KMS-11 (cell line): Measurements from ENCODE around the gene GTSE1.
"Not testable (repeated sequence)": the region's sequence is repeated elsewhere in the genome, so short reads cannot be mapped to it uniquely, and the experiment has no call there.

ENCODE experiments used
- H2AFZ ChIP-seq: fragments of 200-600 bp; sonication (generic); 2 replicates; pipeline ENCODE4 v1.6.1; 2016; ENCODE audit warnings: antibody characterized with exemption, mixed run types, low read depth
- H3K27ac ChIP-seq: fragments of 200-600 bp; sonication (generic); 2 replicates; pipeline ENCODE4 v1.6.1; 2016; ENCODE audit warnings: mild to moderate bottlenecking, mixed run types
- H3K27me3 ChIP-seq: fragments of 200-600 bp; sonication (generic); 2 replicates; pipeline ENCODE4 v1.6.1; 2017; ENCODE audit warnings: mild to moderate bottlenecking, low read depth, mixed run types, moderate library complexity; ENCODE audit not compliant: insufficient read depth
- H3K36me3 ChIP-seq: fragments of 200-600 bp; sonication (generic); 2 replicates; pipeline ENCODE4 v1.6.1; 2017; ENCODE audit warnings: mild to moderate bottlenecking, mixed run types; ENCODE audit not compliant: insufficient read depth
- H3K4me1 ChIP-seq: fragments of 200-600 bp; sonication (generic); 2 replicates; pipeline ENCODE4 v1.6.1; 2016; ENCODE audit warnings: mild to moderate bottlenecking, low read depth, mixed run types; ENCODE audit not compliant: poor library complexity, severe bottlenecking
- H3K4me2 ChIP-seq: fragments of 200-600 bp; sonication (generic); 2 replicates; pipeline ENCODE4 v1.7.0; 2016; ENCODE audit warnings: mild to moderate bottlenecking, mixed run types
- H3K4me3 ChIP-seq: fragments of 200-600 bp; sonication (generic); IDR thresholded peaks from 2 replicates; pipeline ENCODE4 v1.6.1; 2017; ENCODE audit warnings: low read depth, low read length, mixed read lengths; ENCODE audit not compliant: insufficient read depth
- H3K79me2 ChIP-seq: fragments of 200-600 bp; sonication (generic); 2 replicates; pipeline ENCODE4 v1.6.1; 2016; ENCODE audit warnings: low read depth, mixed run types; ENCODE audit not compliant: insufficient read depth
- H3K9ac ChIP-seq: fragments of 200-600 bp; sonication (generic); 2 replicates; pipeline ENCODE4 v1.6.1; 2016; ENCODE audit warnings: mild to moderate bottlenecking, mixed run types
- H4K20me1 ChIP-seq: fragments of 200-600 bp; sonication (generic); 2 replicates; pipeline ENCODE4 v1.6.1; 2016; ENCODE audit warnings: mild to moderate bottlenecking, mixed run types; ENCODE audit not compliant: insufficient read depth
- TF ChIP-seq, protein P1 (sequence below): fragments of 200-600 bp; sonication (generic); conservative IDR thresholded peaks from 2 replicates; pipeline ENCODE4 v1.6.1; 2017; ENCODE audit warnings: low read depth, mild to moderate bottlenecking, antibody characterized with exemption, low read length, moderate library complexity, mixed read lengths

GTSE1 gene

DNA sequence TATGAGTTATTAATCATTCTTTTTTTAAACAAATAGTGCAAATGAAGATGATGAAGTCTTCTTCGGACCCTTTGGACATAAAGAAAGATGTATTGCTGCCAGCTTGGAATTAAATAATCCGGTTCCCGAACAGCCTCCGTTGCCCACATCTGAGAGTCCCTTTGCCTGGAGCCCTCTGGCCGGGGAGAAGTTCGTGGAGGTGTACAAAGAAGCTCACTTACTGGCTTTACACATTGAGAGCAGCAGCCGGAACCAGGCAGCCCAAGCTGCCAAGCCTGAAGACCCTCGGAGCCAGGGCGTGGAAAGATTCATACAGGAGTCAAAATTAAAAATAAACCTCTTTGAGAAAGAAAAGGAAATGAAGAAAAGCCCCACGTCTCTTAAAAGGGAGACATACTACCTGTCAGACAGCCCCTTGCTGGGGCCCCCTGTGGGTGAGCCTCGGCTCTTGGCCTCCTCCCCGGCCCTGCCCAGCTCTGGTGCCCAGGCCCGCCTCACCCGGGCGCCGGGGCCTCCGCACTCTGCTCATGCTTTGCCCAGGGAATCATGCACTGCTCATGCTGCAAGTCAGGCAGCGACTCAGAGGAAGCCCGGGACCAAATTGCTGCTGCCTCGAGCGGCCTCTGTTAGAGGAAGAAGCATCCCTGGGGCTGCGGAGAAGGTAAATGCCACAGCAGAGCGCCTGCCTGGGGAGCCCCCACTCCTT lies 11.8 kb downstream of the GTSE1 start:
- no peak overlapping the region for H2AFZ ChIP-seq
- peaks cover 7% of the 10 kb centered on the region for H3K4me1 ChIP-seq
- peaks cover 47% of the 10 kb centered on the region for H3K79me2 ChIP-seq
- H3K36me3 ChIP-seq: 0 out of 2 replicates have a peak, but pooled peaks cover 3% of the 10 kb centered on the region
- no peak overlapping the region for H3K9ac ChIP-seq
- no peak overlapping the region for H3K4me2 ChIP-seq
- no peaks in the 10 kb centered on the region for H4K20me1 ChIP-seq
- TF ChIP-seq, protein P1, sequence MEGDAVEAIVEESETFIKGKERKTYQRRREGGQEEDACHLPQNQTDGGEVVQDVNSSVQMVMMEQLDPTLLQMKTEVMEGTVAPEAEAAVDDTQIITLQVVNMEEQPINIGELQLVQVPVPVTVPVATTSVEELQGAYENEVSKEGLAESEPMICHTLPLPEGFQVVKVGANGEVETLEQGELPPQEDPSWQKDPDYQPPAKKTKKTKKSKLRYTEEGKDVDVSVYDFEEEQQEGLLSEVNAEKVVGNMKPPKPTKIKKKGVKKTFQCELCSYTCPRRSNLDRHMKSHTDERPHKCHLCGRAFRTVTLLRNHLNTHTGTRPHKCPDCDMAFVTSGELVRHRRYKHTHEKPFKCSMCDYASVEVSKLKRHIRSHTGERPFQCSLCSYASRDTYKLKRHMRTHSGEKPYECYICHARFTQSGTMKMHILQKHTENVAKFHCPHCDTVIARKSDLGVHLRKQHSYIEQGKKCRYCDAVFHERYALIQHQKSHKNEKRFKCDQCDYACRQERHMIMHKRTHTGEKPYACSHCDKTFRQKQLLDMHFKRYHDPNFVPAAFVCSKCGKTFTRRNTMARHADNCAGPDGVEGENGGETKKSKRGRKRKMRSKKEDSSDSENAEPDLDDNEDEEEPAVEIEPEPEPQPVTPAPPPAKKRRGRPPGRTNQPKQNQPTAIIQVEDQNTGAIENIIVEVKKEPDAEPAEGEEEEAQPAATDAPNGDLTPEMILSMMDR: no peak
- H3K4me3 ChIP-seq: no peak overlapping the region
- H3K27me3 ChIP-seq: no peaks in the 10 kb centered on the region
- no peak overlapping the region for H3K27ac ChIP-seq

DNA sequence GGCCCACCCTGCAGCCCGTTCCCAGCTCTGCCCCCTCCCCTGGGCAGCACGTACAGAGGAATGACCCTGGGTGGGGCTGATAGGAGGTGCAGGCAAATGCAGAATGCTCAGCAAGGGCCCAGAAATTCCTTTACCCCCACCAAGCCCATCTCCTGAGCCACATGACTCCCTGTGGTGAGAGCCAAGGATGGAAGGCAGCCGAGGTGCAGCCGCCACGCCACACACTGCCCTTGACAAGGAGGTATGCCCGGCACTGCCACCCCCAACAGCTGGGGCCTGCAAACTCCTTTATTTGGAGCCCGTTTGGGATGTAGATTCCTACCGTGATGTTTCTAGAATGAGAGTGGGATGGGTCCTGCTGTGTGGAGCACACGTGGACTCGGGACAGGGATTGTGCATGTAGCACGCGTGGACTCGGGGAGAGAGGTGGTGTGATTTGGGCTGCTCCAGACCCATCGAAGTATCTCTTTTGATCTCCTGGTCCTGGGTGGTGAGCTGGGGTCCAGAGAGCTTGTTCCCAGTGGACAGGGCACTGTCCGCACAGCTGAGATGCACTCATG lies 12.9 kb downstream of the GTSE1 start:
- 0 out of 2 replicates have a peak, but pooled peaks cover 3% of the 10 kb centered on the region for H3K36me3 ChIP-seq
- no peak overlapping the region for H3K4me2 ChIP-seq
- TF ChIP-seq, protein P1: no peak
- no peaks in the 10 kb centered on the region for H3K27me3 ChIP-seq
- H3K9ac ChIP-seq: no peak overlapping the region
- H3K4me3 ChIP-seq: no peak overlapping the region
- H3K27ac ChIP-seq: no peak overlapping the region
- no peaks in the 10 kb centered on the region for H4K20me1 ChIP-seq
- peaks cover 36% of the 10 kb centered on the region for H3K79me2 ChIP-seq
- no peak overlapping the region for H2AFZ ChIP-seq
- peaks cover 16% of the 10 kb centered on the region for H3K4me1 ChIP-seq

DNA sequence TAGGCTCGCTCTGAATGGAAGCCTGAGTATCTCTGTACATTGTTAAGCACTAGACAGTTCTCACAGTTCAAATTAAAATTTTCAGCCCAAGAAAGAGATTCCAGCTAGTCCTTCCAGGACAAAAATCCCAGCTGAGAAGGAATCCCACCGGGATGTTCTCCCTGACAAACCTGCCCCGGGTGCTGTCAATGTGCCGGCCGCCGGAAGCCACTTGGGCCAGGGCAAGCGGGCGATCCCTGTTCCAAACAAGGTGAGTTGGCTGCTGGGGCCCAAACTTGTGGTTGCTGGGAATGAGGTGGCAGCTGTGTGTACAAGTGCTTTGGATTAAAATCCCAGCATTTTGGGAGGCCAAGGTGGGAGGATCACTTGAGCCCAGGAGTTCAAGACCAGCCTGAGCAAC lies 15.4 kb downstream of the GTSE1 start:
- Histone ChIP-seq H3K4me3 (no peak overlapping the region), H3K36me3 (0 out of 2 replicates have a peak, but pooled peaks cover 3% of the 10 kb centered on the region), H3K4me1 (peaks cover 10% of the 10 kb centered on the region), H4K20me1 (no peaks in the 10 kb centered on the region), H3K27ac (no peak overlapping the region), H3K27me3 (no peaks in the 10 kb centered on the region), H2AFZ (no peak overlapping the region), H3K79me2 (peaks cover 12% of the 10 kb centered on the region; the same call in 1 of the 2 replicates), H3K9ac (no peak overlapping the region), H3K4me2 (no peak overlapping the region)
- TF ChIP-seq, protein P1: no peak

DNA sequence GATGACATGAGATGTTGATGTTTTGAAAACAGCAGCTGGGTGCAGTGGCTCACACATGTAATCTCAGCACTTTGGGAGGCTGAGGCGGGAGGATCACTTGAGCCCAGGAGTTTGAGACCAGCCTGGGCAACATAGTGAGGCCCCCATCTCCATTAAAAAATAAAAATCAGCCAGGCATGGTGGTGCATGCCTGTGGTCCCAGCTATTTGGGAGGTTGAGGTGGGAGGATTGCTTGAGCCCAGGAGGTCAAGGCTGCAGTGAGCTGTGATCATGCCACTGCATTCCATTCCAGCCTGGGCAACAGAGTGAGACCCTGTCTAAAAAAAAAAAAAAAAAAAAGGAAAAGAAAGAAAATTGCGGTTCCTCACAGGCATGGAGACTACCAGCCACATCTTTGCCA lies 16.2 kb downstream of the GTSE1 start:
- not testable (repeated sequence) for H3K9ac ChIP-seq, H3K79me2 ChIP-seq, H3K4me3 ChIP-seq, H2AFZ ChIP-seq, H4K20me1 ChIP-seq, H3K27me3 ChIP-seq, H3K4me2 ChIP-seq, H3K27ac ChIP-seq, H3K36me3 ChIP-seq, H3K4me1 ChIP-seq

DNA sequence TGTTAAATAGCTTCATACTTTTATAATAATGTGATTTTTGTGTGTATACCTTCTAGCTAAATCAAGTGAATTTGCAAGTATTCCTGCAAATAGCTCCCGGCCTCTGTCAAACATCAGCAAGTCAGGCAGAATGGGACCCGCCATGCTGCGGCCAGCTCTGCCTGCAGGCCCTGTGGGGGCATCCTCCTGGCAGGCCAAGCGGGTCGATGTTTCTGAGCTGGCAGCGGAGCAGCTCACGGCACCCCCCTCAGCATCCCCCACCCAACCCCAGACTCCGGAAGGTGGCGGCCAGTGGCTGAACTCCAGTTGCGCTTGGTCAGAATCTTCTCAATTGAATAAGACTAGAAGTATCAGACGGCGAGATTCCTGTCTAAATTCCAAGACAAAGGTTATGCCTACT lies 19.3 kb downstream of the GTSE1 start:
- TF ChIP-seq, protein P1: no peak
- no peaks in the 10 kb centered on the region for H3K36me3 ChIP-seq

More for the DNA sequence above, 19.3 kb downstream of the GTSE1 start:
- Histone ChIP-seq H3K4me1 (peaks cover 9% of the 10 kb centered on the region), H3K4me2 (no peak overlapping the region), H4K20me1 (no peaks in the 10 kb centered on the region), H2AFZ (no peak overlapping the region), H3K9ac (no peak overlapping the region), H3K27ac (no peak overlapping the region), H3K4me3 (no peak overlapping the region), H3K27me3 (no peaks in the 10 kb centered on the region), H3K79me2 (no peaks in the 10 kb centered on the region)
